GOT3 (cell line): ENCODE measurements around the gene OR52H1.

Experiments
- DNase-seq: peaks from one replicate; lab custom pipeline; 2025; ENCODE audit warnings: mixed read lengths; lab: John Stamatoyannopoulos, UW

OR52H1 gene

DNA sequence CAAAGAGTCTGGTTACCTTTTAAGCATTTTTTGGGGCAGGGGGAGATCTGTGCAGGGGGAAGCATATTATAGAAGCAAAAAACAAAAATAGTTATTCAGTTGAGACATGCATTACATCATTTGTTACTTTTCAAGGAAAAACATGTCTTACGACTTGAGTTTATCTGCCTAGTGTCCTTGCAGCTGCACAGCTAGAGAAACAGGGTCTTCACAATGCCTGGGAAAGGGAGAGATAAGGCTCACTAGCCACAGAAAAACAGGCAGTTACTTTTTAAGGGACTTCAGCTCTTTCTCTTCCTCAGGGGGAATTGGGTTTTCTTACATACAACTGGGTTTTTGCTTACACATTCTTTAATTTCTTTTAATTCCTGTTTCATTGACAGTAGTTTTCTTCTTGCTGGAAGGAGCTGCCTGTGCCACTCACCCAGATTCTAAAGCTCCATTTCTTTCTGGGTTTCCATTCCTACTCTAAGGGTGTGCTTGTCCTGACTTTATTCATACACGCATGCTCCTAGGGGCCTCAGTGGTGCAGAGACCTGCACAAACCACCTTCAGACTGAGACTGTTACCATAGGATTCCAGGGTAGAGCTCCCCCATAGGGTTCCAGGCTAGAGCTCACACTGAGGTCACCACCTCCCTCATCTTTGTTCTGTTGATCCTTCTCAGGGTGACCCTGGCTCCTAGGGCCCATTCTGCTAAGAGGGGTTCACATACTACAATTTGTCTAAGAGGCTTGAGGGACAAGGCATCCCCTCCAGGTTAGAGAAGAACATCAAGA lies 17.1 kb downstream of the OR52H1 start:
- DNase-seq = no peak

DNA sequence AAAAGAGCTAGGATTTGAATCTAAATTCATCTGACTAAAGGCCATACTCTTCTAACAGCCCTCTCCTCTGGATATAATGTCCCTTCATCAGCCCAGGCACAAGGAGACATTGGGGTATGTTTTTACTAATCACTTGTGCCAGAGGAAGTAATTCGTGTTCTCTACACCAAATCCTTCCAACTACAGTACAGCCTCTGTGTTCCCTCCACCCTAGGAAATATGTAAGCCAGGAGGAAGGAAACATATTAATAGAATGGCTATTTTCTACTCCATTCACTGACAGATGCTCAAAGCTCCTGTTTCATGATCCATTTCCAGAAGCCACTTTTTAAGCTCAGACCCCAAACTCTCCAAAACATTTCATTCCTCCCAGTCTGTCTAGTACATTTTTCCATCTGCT lies 19.8 kb downstream of the OR52H1 start:
- no peak for DNase-seq

DNA sequence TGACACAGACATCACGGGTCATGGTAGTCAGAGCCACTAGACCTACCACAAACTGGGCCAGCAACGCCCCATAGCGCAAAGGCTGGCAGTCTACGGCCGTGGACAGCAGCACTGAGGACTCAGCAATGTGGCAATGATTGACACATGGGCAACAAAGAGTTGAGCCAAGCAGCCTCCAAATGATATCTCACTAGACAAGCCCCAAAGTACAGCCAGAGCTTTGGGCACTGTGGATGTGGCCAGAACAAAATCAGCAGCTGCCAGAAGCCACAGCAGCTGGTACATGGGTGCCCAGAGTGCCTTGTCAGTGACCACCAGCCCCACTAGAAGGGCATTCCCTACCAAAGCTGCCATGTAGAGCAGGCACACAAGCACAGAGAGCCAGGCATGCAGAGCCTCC lies 20.6 kb downstream of the OR52H1 start:
- no peak for DNase-seq

DNA sequence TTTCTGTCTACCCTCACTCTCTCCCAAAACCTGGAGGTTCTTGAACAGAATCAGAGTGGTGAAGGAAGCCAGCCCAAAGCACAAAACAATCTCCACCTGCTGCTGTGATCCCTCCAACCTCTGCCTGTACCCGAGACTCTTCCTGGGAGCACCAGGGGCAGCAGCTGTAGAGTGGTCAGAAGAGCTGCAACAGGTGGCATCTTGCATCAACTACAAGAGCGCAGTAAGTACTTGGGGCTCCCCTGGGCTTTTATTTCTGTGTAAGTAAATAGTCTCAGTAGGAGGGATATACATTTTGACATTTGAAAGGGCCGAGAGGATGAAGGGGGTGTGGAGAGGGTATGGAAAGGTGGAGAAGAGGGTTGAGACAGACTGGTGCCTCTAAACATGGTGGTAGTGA lies 23.6 kb downstream of the OR52H1 start:
- no peak for DNase-seq

DNA sequence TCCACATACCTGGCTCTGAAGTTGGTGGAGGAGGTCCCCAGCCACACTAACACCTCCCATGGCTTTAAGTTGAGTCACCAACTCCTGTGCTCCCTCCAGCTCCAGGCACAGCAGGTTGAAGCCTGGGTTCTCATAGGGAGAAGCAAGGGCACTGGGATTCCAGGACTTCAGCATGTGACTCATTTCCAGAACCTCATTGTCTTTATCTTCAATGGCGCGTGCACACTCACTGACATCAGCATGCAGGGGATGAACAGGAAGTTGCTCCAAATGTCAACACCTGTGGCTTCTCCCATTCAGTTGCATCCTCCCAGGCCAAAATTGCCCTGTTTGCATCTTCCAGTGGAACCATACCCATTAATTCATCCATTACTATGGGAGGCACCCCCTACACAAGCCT lies 26.0 kb downstream of the OR52H1 start:
- DNase-seq = no peak

DNA sequence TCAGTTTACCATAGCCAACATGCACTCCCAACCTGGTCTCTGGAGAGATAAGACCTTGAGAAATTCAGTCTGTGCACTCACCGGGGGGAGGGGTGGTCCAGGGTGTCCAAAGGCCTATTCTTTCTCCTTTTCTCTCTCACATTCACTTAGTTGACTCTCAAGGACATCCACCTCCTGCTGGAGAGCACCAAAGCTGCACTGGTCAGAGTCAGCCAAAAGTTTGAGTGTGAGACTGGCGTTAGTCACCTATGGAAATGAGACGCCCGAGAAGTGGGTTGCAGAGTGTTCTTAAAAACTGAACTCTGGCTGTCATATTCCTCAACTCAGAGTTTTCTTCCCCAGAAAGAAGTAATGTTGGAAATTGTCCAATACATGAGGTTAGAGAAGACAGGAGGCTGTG lies 26.8 kb downstream of the OR52H1 start:
- no peak for DNase-seq

DNA sequence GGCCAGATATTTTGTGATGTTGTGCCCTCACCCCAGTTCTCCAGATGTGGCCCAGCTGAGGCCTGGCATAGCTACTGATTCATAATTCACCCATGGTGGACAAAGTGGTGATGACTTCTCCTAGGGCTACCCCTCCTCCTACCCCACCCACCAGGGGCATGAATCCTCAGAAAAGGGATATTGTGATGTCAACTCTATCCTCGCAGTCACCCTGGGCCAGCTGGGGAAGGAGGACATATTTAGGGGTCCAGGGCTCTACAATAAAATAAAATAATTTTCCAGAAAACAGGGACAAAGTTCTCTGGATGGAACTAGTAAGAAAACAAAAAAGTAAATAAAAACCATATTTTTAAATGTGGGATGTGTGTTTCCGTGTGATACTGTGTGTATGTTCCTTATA lies 31.7 kb downstream of the OR52H1 start, which contains the start of gene UBQLNL:
Gene UBQLNL (minus strand): TSS at position 101 of the 400 bp plus-strand sequence. CDS start 258 bp downstream, outside the sequence.
- DNase-seq = no peak

DNA sequence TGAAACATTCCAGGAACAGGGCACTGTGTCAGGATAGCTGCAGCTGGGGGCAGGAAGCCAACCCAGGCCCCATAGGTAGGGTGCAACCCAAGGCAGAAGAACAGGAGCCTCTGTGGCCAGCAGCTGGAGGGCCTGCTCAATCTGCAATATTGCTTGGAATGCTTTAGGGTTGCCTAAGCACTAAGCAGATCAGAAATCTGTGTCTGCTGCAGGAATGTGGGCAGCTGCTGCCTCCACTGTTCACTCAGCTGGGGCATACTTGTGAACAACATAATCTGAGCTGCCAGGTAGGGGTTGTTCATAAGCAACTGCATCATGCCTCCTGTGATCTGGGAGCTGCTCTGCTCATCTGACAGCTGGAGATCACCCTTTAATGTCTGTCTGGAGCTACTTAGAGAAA lies 33.5 kb downstream of the OR52H1 start:
- no peak for DNase-seq

DNA sequence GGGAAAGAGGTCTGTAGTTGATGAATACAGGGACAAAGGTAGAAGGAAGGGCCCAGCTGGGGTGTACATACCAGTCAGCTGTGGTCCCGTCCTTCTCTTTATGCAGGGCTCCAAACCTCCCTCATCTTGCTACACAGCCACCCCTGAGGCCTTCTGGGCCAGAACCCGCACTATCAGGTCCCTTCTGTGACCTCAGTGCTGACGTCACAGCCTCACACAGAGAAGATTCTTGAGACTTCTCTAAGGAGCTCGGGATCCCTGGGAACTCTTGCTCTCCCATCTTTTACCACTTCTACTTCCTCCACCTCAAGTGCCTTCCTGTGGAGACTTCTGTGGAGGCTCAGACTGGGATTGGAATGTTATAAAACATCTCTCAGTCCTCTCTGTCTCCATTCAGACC lies 38.5 kb downstream of the OR52H1 start, which contains the start of gene UBQLN3:
Gene UBQLN3 (minus strand): TSS at position 155 of the 400 bp plus-strand sequence. CDS start 399 bp downstream, outside the sequence.
- no peak for DNase-seq

DNA sequence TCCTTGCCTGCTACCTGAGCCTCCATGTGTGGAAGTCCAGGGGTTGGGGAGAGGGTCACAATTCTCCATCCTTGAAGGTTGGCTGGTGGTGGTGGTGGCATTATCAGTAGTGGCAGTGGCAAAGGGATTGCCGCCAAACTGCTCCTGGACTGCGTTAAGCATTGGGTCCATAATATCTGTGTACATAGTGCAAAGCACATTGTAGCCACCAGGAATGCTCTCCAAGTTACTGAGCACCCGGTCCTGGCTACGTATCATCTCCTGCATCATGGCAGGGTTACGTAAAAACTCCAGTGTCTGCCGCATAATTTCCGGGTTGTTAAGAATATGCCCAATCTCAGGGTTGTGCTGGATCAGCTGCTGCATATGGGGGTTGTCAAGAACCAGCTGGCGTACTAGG lies 39.7 kb downstream of the OR52H1 start:
- DNase-seq = no peak

DNA sequence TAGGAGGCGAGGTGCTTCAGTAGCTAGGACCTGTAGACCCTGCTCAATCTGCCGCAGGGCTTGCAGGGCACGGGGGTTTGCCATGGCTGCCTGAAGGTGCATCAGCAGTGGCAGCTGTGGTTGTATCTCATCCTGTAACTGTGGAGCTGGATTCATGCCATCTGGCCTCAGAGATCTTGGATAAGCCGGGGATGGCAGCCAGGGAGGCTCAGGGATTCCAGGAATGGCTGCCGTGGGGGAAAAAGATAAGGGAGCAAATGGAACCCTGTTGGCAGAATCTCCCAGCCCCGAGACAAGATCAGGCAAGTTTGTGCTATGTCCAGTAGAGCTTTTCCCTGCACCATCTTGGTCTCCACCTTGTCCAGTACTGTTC lies 40.4 kb downstream of the OR52H1 start:
- DNase-seq = no peak

DNA sequence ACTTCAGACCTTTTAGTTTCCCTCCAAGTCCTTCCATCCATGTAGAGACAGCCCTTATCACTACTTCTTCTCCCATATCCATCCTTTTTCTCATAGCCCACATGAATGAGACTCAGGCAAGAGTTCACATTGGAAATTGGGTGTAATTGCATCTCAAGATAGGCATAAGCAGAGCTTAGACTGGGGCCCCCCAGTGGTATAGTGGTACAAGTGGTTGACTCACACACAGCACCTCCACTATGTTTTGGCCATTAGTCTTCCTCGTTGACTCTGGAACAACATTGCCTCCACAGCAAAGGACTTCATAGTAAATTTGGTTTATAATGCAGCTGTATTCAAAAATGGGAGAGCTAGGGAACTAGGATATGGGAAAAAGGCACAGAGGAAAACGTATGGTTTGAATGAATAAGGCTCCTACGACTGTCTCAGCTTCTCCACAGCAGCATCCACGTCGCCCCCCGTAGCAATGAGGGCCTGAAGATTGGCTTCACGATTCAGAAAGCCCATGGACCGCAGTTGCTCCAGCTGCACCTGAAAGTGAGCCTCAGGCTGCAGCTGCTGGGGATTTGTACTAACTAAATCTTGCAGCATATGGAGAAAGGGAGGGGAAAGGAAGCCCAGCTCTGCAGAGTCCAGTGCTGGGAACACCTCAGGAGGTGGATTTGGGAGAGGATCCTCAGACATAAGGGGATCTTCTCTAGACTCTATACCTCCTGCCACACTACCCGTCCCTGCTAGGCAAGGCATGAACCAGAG lies 41.0 kb downstream of the OR52H1 start:
- no peak for DNase-seq

DNA sequence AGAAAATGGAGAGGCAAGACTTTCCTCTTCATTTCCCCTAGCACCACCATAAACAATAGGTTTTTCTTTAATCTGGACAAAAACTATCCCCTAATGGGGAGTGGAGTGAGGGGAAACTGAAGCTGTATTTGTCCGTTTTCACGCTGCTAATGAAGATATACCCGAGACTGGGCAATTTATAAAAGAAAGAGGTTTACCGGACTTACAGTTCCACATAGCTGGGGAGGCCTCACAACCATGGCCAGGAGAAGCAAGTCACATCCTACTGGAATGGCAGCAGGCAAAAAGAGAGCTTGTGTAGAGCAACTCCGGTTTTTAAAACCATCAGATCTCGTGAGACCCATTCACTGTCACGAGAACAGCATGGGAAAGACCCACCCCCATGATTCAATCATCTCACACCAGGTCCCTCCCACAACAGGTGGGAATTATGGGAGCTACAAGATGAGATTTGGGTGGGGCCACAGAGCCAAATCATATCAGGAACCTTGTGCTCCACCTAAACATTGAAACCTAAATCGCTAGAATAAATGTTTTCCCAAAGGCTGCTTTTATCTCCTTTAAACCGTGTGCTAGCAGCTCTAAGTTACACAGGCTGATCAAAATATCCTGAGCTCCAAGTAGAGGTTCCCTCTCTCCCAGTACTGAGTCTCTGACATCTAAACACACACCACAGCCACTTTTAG lies 42.8 kb downstream of the OR52H1 start:
- DNase-seq = no peak

DNA sequence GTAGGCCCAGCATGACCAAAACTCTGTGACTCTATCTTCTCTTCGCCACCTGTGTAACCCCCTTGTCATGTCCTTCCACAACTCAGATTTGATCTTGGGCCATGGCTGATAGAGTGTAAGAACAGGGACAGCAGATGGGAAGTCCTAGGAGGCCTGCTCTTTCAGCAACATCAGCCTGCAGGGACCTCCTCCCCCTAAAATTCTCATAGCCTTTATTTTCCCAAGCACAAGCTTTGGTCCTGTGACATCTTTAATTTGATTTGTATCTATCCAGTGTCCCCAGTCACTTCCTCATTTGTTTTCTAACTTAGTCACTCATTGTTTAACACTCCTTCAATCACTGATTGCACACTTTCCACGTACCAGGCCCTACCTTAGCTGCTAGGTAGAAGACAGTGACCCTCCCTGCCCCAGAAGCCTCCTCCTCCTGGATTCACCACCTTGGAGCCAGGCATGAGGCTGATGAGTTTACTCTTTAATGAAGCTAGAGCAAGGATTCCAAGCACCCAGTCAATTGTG lies 43.9 kb downstream of the OR52H1 start:
- no peak for DNase-seq

DNA sequence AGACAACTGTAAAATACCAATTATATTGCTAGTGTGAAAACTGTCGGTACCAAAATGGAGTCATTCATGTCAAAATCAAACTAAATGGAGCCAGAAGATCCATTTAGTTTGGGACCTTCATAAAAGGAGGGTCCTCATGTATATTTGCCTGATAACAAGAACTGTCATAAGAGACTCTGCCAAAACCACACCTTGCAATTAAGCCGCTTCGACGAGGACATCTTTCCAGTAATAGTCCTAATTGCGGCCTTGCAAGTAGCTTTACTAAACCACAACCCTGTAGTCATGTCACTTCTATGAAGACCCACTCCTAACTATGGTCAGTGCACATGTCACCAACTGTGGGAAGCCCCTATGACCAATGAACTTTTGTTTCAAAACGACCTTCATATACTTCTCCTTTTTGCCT lies 47.9 kb downstream of the OR52H1 start:
- DNase-seq = no peak

DNA sequence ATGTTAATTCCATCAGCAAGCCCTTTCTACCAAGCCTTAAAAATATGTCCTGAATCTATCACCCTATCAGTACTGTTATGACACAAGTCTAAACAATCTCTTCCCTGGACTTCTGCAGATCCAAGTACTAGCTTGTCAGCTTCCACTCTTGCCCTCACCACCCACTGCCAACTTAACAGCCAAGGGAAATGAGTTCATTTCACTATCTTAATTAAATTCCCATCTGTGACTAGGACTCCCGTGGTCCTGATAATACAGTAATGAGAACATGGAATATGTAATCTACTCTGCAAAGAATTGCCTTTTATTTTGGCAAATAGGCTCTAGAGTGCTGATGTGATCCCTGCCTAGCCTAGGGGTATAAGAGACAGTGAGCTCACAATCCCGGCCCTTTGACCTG lies 48.7 kb downstream of the OR52H1 start:
- no peak for DNase-seq
